ENCODE results near the gene LY6G5B.

Gene LY6G5B, protein sequence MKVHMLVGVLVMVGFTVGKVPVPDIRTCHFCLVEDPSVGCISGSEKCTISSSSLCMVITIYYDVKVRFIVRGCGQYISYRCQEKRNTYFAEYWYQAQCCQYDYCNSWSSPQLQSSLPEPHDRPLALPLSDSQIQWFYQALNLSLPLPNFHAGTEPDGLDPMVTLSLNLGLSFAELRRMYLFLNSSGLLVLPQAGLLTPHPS

GRCh38 chr6:31669676-31670075, at the start of gene LY6G5B:
Gene LY6G5B, plus strand, starts transcription at chr6:31669976. Its CDS starts 975 bp downstream, at chr6:31670951.
- no peak for DNase-seq (ENCODE audit: low spot score)

DNA sequence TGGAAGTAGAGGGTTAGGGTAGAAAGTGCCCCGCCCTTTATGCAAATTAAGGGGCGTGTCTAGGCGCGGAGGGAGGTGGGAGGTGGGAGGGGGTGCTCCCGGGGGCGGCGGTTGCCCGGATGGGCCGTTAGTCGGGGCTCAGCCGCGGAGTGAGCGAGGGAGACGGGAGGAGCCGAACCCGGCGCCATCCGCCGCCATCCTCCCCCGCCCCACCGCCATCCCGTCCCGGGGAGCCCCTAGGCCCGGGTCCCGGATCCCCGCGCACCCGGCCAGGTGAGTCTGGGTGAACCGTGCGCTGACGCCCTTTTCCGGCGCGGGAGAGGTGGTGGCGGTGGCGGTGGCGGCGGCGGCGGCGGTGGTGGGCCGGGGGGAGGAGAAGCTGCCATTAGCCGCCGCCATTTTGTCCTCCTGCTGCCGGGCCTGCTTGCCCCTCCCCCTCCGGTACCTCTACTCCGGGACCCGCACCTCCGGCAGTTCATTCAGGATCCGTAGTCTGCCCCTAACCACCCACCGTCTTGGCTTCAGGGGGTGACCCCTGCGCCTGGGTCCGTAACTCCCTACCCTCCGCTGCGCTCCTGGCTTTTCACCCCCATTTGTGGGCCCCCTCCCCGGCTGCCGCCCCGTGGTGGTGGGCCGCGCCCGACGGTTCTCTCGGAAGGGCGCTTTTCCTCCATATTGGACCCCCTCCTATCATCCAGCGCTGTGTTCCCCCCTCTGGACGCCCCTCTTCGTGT, 49.0 kb upstream of the LY6G5B start, which contains the start of gene PRRC2A:
PRRC2A (plus strand) TSS at position 130 of the 734 bp plus-strand sequence. CDS start 2,075 bp downstream, outside the sequence.
- peak; percentile 96 for DNase-seq (ENCODE audit: low spot score)

- no peak for DNase-seq (ENCODE audit: low spot score)
These were observed 48.3 kb upstream of the LY6G5B start for GRCh38 chr6:31621320-31621939.

- no peak for DNase-seq (ENCODE audit: low spot score)
These were observed 47.8 kb upstream of the LY6G5B start for GRCh38 chr6:31621991-31622390.

- DNase-seq (ENCODE audit: low spot score), result no peak
These were observed 47.1 kb upstream of the LY6G5B start for GRCh38 chr6:31622684-31623091.

- DNase-seq (ENCODE audit: low spot score), result no peak
These were observed 45.7 kb upstream of the LY6G5B start for GRCh38 chr6:31624070-31624469.

GRCh38 chr6:31626952-31627351, 42.8 kb upstream of the LY6G5B start:
- DNase-seq (ENCODE audit: low spot score), result no peak

DNA sequence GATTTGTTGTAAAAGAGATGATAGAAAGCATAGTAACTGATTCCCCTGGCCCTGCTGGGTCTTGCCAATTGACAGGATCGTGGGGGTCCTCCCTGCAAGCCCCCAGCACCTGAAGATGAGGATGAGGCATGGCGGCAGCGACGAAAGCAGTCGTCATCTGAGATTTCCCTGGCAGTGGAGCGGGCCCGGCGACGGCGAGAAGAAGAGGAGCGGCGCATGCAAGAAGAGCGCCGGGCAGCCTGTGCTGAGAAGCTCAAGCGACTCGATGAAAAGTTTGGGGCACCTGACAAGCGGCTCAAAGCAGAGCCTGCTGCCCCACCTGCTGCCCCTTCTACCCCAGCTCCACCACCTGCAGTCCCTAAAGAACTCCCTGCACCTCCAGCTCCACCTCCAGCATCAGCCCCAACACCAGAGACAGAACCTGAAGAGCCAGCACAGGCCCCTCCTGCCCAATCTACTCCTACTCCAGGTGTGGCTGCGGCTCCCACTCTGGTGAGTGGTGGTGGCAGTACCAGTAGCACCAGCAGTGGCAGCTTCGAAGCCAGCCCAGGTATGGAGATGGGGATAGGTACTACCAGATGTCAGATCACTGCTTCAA, 42.0 kb upstream of the LY6G5B start:
- DNase-seq (ENCODE audit: low spot score), result no peak

- no peak for DNase-seq (ENCODE audit: low spot score)
These were observed 40.8 kb upstream of the LY6G5B start for GRCh38 chr6:31629014-31629413.

DNA sequence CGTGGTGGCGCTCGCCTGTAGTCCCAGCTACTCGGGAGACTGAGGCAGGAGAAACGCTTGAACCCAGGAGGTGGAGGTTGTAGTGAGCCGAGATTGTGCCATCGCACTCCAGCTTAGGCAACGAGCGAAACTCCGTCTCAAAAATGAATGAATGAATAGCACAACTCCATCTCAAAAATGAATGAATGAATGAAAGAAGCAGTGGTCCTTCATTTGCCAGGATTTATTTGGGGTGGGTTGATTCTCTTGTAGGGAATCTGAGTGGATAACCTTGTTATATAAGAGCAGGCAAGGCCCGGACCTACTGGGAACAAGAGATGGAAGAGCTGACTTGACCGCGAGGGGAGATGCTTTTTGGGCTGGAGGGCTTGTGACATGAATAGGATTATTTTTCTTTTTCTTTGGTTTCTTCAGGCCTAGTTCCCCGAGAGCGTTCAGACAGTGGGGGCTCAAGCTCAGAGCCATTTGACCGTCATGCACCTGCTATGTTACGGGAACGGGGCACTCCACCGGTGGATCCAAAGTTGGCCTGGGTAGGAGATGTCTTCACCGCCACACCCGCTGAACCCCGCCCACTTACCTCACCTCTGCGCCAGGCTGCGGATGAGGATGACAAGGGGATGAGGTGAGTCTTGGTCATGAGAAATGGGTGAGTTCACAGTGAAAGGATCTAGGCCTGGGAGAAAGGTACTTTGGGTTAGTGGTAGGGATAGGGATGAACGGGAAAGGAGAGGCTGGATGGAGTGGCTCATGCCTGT, 39.4 kb upstream of the LY6G5B start:
- no peak for DNase-seq (ENCODE audit: low spot score)

GRCh38 chr6:31631209-31631608, 38.6 kb upstream of the LY6G5B start:
- DNase-seq (ENCODE audit: low spot score), result no peak

- peak; percentile 27 for DNase-seq (ENCODE audit: low spot score)
These were observed 38.0 kb upstream of the LY6G5B start for GRCh38 chr6:31631681-31632278.

DNA sequence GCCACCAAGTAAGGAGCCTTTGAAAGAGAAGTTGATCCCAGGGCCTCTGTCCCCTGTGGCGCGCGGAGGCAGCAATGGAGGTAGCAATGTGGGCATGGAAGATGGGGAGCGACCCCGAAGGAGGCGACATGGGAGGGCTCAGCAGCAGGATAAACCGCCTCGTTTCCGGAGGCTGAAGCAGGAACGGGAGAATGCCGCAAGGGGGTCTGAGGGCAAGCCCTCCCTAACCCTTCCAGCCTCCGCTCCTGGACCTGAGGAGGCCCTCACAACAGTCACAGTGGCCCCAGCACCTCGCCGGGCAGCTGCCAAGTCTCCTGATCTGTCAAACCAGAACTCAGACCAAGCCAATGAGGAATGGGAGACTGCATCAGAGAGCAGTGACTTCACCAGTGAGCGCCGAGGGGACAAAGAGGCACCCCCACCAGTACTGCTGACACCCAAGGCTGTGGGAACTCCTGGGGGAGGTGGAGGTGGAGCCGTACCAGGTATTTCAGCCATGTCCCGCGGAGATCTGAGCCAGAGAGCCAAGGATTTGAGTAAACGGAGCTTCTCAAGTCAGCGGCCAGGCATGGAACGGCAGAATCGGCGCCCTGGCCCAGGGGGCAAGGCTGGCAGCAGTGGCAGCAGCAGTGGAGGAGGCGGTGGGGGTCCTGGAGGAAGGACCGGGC, 37.4 kb upstream of the LY6G5B start:
- no peak for DNase-seq (ENCODE audit: low spot score)

DNA sequence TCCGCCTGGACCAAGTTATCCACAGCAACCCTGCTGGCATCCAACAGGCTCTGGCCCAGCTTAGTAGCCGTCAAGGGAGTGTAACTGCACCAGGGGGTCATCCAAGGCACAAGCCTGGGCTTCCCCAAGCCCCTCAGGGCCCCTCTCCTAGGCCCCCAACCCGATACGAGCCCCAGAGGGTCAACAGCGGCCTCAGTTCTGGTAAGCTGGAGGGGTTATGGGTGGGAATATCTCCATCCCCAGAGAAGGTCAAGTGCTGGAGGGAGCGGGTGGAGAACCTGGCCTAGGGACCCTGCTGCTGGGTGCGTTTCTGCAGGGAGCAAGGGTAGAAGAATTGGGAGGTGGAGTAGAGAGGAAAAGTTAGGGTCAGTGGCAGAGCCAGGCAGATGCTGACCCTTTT, 36.3 kb upstream of the LY6G5B start:
- DNase-seq (ENCODE audit: low spot score), result no peak

DNA sequence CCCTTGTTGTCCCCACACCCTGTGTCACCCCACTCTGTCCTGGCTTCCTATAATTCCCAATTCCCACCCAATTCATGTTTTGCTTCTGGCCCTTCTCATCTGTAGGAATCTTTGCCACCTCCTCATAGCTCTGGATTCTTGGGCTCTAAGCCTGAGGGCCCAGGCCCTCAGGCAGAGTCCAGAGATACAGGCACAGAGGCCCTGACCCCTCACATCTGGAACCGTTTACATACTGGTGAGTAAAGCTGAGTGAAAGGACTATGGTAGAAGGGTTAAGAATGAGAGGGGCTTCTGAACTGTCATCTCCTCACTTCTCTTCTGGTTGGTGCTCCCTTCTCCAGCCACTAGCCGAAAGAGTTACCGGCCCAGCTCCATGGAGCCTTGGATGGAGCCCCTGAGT, 35.6 kb upstream of the LY6G5B start:
- DNase-seq (ENCODE audit: low spot score), result no peak

- no peak for DNase-seq (ENCODE audit: low spot score)
These were observed 34.7 kb upstream of the LY6G5B start for GRCh38 chr6:31634969-31635575.

GRCh38 chr6:31636698-31637596, 32.8 kb upstream of the LY6G5B start:
- no peak for DNase-seq (ENCODE audit: low spot score)

- DNase-seq (ENCODE audit: low spot score), result no peak
These were observed 30.7 kb upstream of the LY6G5B start for GRCh38 chr6:31639043-31639442.

DNA sequence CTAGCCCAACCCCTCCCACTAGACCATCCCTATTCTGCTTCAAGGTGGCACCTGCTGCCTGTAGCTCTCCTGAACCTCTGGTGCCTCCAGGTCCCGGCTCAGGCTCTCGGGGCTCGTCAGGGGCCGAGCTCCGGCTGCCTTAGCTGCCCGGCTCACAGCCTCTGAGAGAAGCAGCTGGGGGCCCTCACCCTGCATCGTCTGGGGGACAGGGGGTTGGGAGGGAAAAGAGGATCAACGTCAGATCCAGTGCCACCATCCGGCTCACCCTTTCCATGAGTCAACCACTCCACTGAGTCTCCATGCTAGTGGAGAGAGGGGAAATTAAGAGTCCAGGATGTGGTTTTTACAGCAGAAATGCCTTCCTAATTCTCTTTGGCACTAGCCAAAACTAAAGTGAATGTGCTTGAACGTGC, 30.3 kb upstream of the LY6G5B start:
- no peak for DNase-seq (ENCODE audit: low spot score)

DNA sequence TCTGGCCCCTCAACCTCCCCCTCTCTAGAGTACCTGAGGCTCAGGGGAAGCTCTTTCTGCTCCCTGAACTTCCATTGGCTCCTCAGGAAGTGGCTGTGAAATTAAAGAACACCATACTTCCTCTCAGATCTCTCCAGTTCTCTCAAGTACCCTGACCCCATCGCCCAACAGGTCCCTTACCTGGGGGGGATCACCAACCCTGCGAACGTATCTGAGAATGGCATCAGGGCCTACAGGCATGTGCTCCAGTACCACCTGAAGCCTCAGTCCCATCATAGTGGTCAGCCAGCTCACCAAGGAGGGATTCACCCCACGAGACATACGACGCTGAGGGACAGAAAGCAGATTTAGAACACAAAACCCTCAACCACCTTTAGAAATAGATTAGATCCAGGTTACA, 29.2 kb upstream of the LY6G5B start:
- DNase-seq (ENCODE audit: low spot score), result no peak

Measured in iPS-NIHi11 (cell line).